DMS 273 (cell line): ENCODE measurements around the gene OBI1.

Experiments
- DNase-seq: peaks from one replicate; lab custom pipeline; 2025; ENCODE audit not compliant: unreplicated experiment; lab: John Stamatoyannopoulos, UW

OBI1 gene, protein sequence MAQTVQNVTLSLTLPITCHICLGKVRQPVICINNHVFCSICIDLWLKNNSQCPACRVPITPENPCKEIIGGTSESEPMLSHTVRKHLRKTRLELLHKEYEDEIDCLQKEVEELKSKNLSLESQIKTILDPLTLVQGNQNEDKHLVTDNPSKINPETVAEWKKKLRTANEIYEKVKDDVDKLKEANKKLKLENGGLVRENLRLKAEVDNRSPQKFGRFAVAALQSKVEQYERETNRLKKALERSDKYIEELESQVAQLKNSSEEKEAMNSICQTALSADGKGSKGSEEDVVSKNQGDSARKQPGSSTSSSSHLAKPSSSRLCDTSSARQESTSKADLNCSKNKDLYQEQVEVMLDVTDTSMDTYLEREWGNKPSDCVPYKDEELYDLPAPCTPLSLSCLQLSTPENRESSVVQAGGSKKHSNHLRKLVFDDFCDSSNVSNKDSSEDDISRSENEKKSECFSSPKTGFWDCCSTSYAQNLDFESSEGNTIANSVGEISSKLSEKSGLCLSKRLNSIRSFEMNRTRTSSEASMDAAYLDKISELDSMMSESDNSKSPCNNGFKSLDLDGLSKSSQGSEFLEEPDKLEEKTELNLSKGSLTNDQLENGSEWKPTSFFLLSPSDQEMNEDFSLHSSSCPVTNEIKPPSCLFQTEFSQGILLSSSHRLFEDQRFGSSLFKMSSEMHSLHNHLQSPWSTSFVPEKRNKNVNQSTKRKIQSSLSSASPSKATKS

GRCh38 chr13:78658630-78659449, at the start of gene OBI1:
OBI1 (minus strand) TSS chr13:78659155; CDS start chr13:78659120, 35 bp downstream.
- peak; percentile 92 for DNase-seq

- no peak for DNase-seq
Observed at GRCh38 chr13:78701383-78701782, 42.4 kb upstream of the OBI1 start.

- DNase-seq: peak; percentile 29
Observed at GRCh38 chr13:78700121-78700910, 41.4 kb upstream of the OBI1 start.

DNA sequence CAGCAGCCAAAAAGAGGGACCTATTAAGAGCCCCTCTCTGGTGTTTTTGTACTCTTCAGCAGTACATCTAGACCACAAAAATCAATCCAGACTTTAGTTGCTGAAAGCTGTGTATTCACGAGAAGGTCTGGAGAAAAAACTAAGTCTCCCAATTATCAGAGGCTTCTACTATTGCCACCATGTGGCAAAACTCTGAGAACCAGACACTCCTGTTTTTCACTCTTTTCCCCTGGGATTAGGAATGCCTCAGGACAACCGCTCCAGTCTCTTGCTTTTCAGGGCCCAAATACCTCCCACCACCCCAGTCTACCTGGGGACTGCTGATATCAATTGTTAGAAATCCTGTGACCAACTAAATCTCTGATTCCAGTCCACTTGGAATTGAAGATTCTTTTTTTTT, 30.1 kb upstream of the OBI1 start:
- DNase-seq: peak; percentile 17

- no peak for DNase-seq
Observed at GRCh38 chr13:78686461-78686860, 27.5 kb upstream of the OBI1 start.

GRCh38 chr13:78680576-78681350, 21.8 kb upstream of the OBI1 start:
- peak; percentile 28 for DNase-seq

DNA sequence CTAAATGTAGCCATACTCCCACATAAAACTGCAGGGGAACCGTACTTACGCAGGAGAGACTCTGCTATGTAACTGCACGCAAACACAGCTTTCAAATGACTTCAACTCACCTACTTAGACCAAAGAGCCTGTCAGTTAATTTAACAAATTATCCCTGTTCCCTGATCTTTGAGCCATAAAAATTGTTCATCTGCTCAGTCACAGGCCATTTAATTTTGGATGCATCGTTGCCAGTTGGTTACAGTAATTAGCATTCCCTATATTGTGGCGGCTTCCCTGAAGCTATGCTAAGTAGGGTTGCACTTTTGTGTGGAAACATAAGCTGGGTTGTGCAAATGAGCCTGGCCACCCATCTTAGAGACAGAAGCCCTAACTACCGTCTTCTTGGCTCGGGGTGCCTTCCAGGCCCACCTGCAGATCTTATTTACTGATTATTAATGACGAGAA, 21.2 kb upstream of the OBI1 start:
- peak; percentile 68 for DNase-seq

DNA sequence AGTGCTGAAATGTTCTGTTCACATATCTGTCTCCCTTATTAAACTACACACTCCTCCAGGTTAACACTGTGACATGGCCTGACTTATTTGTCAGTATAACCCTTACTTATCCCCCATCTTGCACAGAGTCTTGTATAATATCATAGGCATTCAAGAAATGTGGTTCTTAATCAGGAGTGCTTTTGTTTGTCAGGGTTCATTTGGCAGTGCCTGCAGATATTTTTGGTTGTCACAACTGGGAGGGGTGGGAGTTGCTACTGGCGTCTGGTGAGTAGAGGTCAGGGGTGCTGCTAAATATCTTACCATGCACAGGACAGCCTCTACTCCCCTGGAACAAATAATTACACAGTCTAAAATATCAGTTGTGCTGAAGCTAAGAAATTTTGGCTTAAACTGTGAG, 20.4 kb upstream of the OBI1 start:
- no peak for DNase-seq

DNA sequence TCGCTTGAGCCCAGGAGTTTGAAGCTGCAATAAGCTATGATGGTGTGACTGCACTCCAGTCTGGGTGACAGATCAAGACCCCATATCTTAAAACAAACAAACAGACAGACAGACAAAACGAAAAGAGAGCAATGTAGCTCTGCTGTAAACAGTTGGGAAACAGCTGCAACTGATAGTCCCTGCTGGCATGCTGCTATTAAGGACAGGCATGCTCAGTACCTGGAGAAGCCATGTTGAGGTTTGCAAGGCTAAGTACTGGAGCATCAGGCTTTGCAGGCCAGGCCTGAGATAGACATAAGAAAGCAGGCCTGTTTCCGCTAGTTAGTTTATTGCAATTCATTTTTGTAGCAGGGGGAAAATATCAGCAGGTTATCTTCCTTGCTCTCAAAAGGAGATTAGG, 16.2 kb upstream of the OBI1 start:
- DNase-seq: no peak

DNA sequence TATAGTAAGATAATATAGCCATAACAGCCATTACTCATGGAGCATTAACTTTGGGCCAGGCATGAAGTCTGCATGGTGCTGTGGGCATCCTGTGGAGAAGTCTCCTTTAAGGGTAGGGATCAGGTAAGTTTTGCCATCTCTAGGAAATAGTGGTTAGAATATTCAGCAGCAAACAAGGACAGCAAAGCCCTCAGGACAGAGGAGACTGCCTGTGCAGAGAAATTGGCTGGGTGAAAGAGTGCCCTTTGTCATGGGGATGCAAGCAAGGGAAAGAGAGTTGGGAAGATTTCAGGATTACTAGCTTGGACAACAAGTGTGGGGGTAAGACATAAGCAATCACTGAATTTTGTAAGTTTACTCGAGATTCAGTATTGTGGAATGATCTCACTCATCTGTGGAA, 15.7 kb upstream of the OBI1 start:
- DNase-seq: no peak

GRCh38 chr13:78662467-78662866, 3.5 kb upstream of the OBI1 start:
- DNase-seq: no peak

- DNase-seq: no peak
Observed at GRCh38 chr13:78660495-78660857, 1.5 kb upstream of the OBI1 start.

DNA sequence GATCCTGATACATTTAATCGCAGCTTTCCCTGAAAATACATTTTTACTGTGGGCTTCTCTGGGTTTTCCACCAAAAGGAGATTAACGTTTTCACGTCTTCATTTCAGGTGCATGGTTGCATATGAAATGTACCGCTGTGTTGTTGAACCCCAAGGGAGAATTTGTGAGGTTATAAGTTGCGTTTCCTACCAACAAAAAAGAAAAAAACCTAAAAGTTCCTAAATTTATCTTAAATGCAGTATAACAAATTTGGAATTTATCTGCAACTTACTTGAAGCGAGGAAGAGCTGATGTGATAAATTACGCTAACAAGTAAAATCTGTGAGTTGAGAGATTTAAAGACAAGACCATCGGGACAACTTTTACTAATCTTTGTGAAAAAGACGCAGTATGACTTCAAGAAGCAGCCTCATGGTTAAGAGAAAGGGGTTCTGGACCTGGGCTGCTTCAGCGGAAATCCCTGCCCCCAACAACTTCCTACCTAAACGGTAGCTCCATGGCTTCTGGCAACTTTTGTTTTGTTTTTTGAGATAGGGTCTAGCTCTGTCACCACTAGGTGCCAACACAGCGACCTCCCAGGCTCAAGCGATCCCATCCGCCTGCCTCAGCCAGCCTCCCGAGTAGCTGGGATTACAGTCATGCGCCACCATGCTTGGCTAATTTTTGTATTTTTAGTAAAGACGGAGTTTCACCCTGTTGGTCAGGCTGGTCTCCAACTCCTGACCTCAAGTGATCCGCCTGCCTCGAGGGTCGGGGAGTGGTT, 958 bp upstream of the OBI1 start:
- no peak for DNase-seq

- no peak for DNase-seq
Observed at GRCh38 chr13:78659450-78659730, 435 bp upstream of the OBI1 start.

DNA sequence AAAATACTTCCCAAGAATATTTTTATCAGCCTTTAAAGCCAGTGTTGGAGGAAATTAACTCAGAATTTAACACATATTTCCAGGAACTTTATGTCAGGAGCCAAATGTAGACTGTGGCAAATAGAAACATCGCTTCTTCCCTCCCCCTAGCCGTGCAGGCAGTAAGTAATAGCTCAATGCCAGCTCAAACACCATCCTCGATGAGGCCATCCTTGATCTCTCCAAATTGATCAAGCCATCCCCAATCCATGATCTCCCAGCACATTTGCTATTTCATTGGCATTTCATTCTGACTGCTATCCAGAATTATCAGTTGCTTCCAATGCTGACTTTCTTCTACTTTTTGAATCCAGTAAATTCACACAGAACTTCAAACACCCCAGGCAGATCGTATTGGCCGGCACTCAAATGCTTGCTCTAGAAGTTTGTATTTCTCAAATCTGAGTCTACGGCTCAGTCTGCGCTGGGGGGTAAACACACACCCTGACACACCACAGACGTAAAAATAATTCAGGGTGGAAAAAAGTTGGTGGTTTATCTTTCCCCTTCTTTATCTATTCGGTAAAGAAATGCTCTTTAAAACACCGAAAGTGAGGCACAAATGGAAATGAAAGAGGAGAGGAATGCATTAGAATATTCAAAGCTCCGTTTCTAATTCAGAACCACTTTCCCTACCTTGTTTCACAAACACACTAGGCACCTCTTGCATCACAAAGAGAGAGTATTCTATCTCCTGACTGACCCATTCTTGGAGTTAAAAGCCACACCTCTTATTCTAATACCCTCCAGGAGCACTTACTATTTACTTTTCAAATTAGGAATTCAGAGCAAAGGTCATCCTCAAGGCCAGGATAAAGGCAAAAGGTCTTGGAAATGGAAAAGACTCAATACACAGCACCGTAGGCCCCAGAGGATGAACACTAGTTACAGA, 991 bp downstream of the OBI1 start:
- peak; percentile 32 for DNase-seq

DNA sequence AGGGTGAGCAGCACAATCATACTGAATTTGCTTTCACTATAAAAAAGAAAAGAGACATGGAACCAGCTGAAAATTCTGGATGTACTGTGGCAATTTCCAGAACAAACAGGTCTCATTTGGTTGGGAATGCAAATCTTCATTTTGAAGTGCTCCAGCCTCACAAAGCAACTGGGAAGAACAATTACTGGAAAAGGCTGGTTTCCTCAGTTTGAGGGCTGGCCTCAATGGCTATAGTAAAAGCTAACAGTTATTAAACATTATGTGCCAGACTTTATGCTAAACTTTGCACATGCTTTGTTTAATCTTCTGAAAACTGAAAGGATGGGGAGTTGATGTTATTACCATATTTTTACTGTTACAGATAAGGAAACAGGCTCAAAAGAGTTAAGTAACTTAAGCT, 3.0 kb downstream of the OBI1 start:
- DNase-seq: no peak

- DNase-seq: no peak
Observed at GRCh38 chr13:78655007-78655406, 3.9 kb downstream of the OBI1 start.

GRCh38 chr13:78652651-78653050, 6.3 kb downstream of the OBI1 start:
- DNase-seq: no peak

GRCh38 chr13:78650717-78651083, 8.3 kb downstream of the OBI1 start:
- DNase-seq: no peak
